Measurements from ENCODE around the gene PI4KA. TPM values are rescaled to one million over a fixed set of nuclear protein-coding genes. Genes with fewer than 3 reads are reported as not detected.

Gene PI4KA
- total and polyA plus RNA-seq, 2 of the 13 experiments (the other 11 are each of a cell fraction or from before 2014, with no cell fraction given) = 27.4 to 56.4 TPM

DNA sequence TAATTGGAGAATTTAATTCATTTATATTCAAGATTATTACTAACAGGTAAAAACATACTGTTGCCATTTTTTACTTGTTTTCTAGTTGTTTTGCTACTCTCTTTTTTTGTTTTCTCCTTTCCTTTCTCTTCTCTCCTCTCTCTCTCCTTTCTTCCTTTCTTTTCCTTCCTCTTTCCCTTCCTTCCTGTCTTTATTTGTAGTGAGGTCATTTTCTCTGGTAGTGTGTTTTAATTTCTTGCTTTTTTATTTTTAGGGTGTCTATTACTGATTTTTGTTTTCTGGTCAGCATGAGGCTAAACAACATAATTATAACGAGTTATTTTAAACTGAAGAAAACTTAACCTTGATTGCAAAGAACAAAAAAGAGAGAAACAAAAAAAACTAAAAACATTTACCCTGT lies 197.1 kb downstream of the PI4KA start:
- no TSS peak for BruUV-seq (replicated peaks)
- POLR2A ChIA-PET = no interaction called here
- Histone ChIP-seq H3K4me1 (ENCODE audit: insufficient read depth, low read length) (no peaks in the 10 kb centered on the region), H3K36me3 (replicated peaks in 1 of 2; ENCODE audit: control insufficient read depth in 1 of 2, insufficient read depth in 2 of 2, low read length in 2 of 2) (no peaks in the 10 kb centered on the region), H3K79me2 (ENCODE audit: insufficient read depth, low read length) (no peaks in the 10 kb centered on the region), H2AFZ (ENCODE audit: low read length) (no peak overlapping the region), H3K4me3 (replicated peaks in 1 of 3; ENCODE audit: insufficient read depth in 1 of 3, low read depth in 2 of 3, low read length in 3 of 3) (no peak overlapping the region), H4K20me1 (ENCODE audit: insufficient read depth, low read length) (no peaks in the 10 kb centered on the region), H3K27ac (ENCODE audit: extremely low read length, insufficient read depth, low read length) (no peak overlapping the region), H3K9ac (ENCODE audit: insufficient read depth, low read depth, low read length) (no peak overlapping the region), H3K4me2 (ENCODE audit: low read depth, low read length) (no peak overlapping the region), H3K27me3 (ENCODE audit: control insufficient read depth in 1 of 2, insufficient read depth in 2 of 2, low read length in 2 of 2) (peaks cover 0 to 18% of the 10 kb centered on the region in 2 experiments; a peak in 3 of 5 replicates), H3K9me3 (ENCODE audit: low read length) (no peaks in the 10 kb centered on the region)
- in situ Hi-C loops (cut with HindIII; ENCODE audit: extremely low pct_ligation_motif_present, low pct_unique_long_range_greater_than_20kb) (no loop called here), intact Hi-C loops (cut with micrococcal nuclease; ENCODE audit: unreplicated experiment) (no loop called here)
- TF ChIP-seq ATF3 (CRISPR knock-in tag; IDR thresholded peaks at IDR 0.05) (no peak), DRAP1 (CRISPR knock-in tag; IDR thresholded peaks at IDR 0.05) (no peak), ZNF124 (CRISPR knock-in tag; IDR thresholded peaks at IDR 0.05) (no peak)
- no peak for DNase-seq (ENCODE audit: low spot score)
- CTCF ChIA-PET (ENCODE audit: low intra/inter-chr PET ratio, low total read pairs) = no interaction called here
- 57% methylated on average over 1 of the region's 1 CpG for WGBS (ENCODE audit: low lambda C conversion rate)
- no peak for ATAC-seq
- no peak for FAIRE-seq

DNA sequence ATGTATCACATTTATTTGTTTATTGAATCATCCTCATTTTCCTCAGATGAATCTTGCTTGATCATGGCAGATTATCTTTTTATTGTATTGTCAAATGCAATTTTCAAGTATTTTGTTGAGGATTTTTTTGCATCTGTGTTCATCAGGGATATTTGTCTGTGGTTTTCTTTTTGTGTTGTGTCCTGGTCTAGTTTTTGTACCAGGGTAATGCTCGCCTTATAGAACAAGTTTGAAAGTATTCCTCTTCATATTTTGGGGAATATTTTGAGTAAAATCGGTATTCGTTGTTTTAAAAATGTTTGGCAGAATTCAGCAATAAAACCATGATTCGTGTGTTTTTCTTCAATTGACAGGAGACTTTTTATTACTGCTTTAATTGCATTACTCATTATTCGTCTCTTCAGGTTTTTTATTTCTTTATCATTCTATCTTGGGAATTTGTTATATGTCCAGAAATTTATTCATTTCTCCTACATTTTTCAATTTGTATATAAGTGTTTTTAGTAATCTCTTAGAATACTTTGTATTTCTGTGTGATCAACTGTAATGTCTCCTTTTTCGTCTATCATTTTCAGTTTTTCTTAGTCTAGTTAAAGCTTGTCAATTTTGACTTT lies 198.1 kb downstream of the PI4KA start:
- POLR2A ChIA-PET = no interaction called here

More for the DNA sequence above, 198.1 kb downstream of the PI4KA start:
- no peak for DNase-seq (ENCODE audit: low spot score)
- Histone ChIP-seq H4K20me1 (ENCODE audit: insufficient read depth, low read length) (no peaks in the 10 kb centered on the region), H3K36me3 (replicated peaks in 1 of 2; ENCODE audit: control insufficient read depth in 1 of 2, insufficient read depth in 2 of 2, low read length in 2 of 2) (no peaks in the 10 kb centered on the region), H3K27me3 (ENCODE audit: control insufficient read depth in 1 of 2, insufficient read depth in 2 of 2, low read length in 2 of 2) (peaks cover 0 to 18% of the 10 kb centered on the region in 2 experiments; a peak in 3 of 5 replicates), H3K27ac (ENCODE audit: extremely low read length, insufficient read depth, low read length) (no peak overlapping the region), H3K4me1 (ENCODE audit: insufficient read depth, low read length) (no peaks in the 10 kb centered on the region), H3K4me3 (replicated peaks in 1 of 3; ENCODE audit: insufficient read depth in 1 of 3, low read depth in 2 of 3, low read length in 3 of 3) (no peak overlapping the region), H3K4me2 (ENCODE audit: low read depth, low read length) (no peak overlapping the region), H2AFZ (ENCODE audit: low read length) (no peak overlapping the region), H3K9me3 (ENCODE audit: low read length) (no peaks in the 10 kb centered on the region), H3K9ac (ENCODE audit: insufficient read depth, low read depth, low read length) (no peak overlapping the region), H3K79me2 (ENCODE audit: insufficient read depth, low read length) (no peaks in the 10 kb centered on the region)
- BruUV-seq (replicated peaks) = no TSS peak
- ATAC-seq = no peak
- 31% methylated on average over 6 of the region's 6 CpGs for WGBS (ENCODE audit: low lambda C conversion rate)
- CTCF ChIA-PET (ENCODE audit: low intra/inter-chr PET ratio, low total read pairs) = no interaction called here
- no peak for TF ChIP-seq IKZF5 (CRISPR knock-in tag; IDR thresholded peaks at IDR 0.05)
- TF ChIP-seq KLF15 (CRISPR knock-in tag; IDR thresholded peaks at IDR 0.05; ENCODE audit: borderline replicate concordance) = no peak
- TF ChIP-seq, protein P1, sequence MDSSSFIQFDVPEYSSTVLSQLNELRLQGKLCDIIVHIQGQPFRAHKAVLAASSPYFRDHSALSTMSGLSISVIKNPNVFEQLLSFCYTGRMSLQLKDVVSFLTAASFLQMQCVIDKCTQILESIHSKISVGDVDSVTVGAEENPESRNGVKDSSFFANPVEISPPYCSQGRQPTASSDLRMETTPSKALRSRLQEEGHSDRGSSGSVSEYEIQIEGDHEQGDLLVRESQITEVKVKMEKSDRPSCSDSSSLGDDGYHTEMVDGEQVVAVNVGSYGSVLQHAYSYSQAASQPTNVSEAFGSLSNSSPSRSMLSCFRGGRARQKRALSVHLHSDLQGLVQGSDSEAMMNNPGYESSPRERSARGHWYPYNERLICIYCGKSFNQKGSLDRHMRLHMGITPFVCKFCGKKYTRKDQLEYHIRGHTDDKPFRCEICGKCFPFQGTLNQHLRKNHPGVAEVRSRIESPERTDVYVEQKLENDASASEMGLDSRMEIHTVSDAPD (CRISPR knock-in tag; IDR thresholded peaks at IDR 0.05) = no peak
- intact Hi-C loops (cut with micrococcal nuclease; ENCODE audit: unreplicated experiment) = no loop called here
- in situ Hi-C loops (cut with HindIII; ENCODE audit: extremely low pct_ligation_motif_present, low pct_unique_long_range_greater_than_20kb) = no loop called here
- FAIRE-seq = no peak

Measured in HepG2 (cell line).